ENCODE results near the gene GAS1. TPM values are rescaled to one million over a fixed set of nuclear protein-coding genes. Genes with fewer than 3 reads are reported as not detected.

The GAS1 gene
- total and polyA plus RNA-seq, 2 of the 8 experiments (the other 6 are each of a cell fraction or from before 2014, with no cell fraction given), result 2.8 to 5.7 TPM

DNA sequence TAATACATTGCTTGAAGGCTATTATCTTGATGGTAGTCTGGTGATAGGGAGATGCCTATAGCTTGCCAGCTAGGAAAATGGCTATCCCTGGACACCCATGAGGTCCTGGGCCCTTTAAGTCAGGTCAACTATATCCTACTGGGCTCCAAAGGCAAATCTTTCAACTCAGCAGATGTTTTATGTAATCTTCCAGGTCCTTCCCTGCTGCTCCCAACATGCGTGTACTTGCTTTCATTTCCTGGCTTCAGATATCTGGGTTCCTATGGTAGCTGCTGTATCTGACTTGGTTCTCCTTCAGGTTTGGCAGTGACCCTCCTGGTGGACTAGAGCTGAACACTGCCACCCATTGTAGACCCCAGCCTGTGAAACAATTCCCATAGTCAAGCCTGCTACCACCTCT lies 32.4 kb upstream of the GAS1 start:
- no peak overlapping the region for H3K4me2 ChIP-seq (ENCODE audit: insufficient read depth in 1 of 2, low read depth in 2 of 2, low read length in 2 of 2)
- no peak overlapping the region for H2BK15ac ChIP-seq (ENCODE audit: low read length)
- H3K79me2 ChIP-seq (ENCODE audit: control insufficient read depth in 1 of 2, insufficient read depth in 2 of 2, low read length in 2 of 2), result no peaks in the 10 kb centered on the region
- no peaks in the 10 kb centered on the region for H3K23me2 ChIP-seq (ENCODE audit: low read depth, low read length)
- no peak overlapping the region for H2AFZ ChIP-seq (ENCODE audit: low read length)
- no peak overlapping the region for H4K91ac ChIP-seq (replicated peaks; ENCODE audit: insufficient read length, low read length)
- WGBS, 2 experiments (ENCODE audit: extremely low coverage in 1 of 2, insufficient coverage in 1 of 2, insufficient read length in 1 of 2, insufficient replicate concordance in 2 of 2, low coverage in 1 of 2, low lambda C conversion rate in 2 of 2, missing lambda C conversion rate in 1 of 2), result 100% methylated on average over 1 of the region's 1 CpG; no CpG with 5 or more reads in 1 of the 2 experiments
- H2AK5ac ChIP-seq (ENCODE audit: low read depth, low read length), result no peak overlapping the region
- FAIRE-seq (no peak), DNase-seq (ENCODE audit: low read depth in 1 of 2, low spot score in 2 of 2) (no peak)
- H3K27ac ChIP-seq (ENCODE audit: low read depth, low read length), result no peak overlapping the region
- no peaks in the 10 kb centered on the region for H3K9me3 ChIP-seq (ENCODE audit: insufficient read depth in 2 of 2, low read depth in 1 of 2, low read length in 1 of 2)
- H4K8ac ChIP-seq (ENCODE audit: extremely low read depth, insufficient read depth, low read length), result no peak overlapping the region
- no peak overlapping the region for H3K56ac ChIP-seq (replicated peaks; ENCODE audit: insufficient read length, low read depth, low read length)
- H2BK20ac ChIP-seq (ENCODE audit: low read length), result no peak overlapping the region
- no peak overlapping the region for H3K9ac ChIP-seq (replicated peaks in 1 of 4; ENCODE audit: extremely low read depth in 1 of 4, low read depth in 3 of 4, low read length in 3 of 4)
- ChIA-PET POLR2A (ENCODE audit: partially characterized antibody) (interaction anchor here (0.7 kb wide), 1 partner anchor 459 kb away, joined by 3 read pairs; no protein-coding TSS in a partner anchor), CTCF (ENCODE audit: partially characterized antibody) (interaction anchor here (1.1 to 1.5 kb wide), 2 partner anchors 112 to 119 kb away, joined by 3 read pairs; no protein-coding TSS in a partner anchor)
- H3K27me3 ChIP-seq (replicated peaks in 1 of 4; ENCODE audit: control insufficient read depth in 3 of 4, extremely low read depth in 1 of 4, insufficient read depth in 3 of 4, low read length in 3 of 4), result no peaks in the 10 kb centered on the region
- TF ChIP-seq SRF (IDR thresholded peaks at IDR 0.05; ENCODE audit: low read depth, low read length) (no peak), NRF1 (IDR thresholded peaks at IDR 0.05; ENCODE audit: low read depth, low read length) (no peak)
- no peak overlapping the region for H4K5ac ChIP-seq (ENCODE audit: insufficient read length, low read depth, low read length)
- H3K14ac ChIP-seq (ENCODE audit: insufficient read length), result no peak overlapping the region
- no peak overlapping the region for H3K4me3 ChIP-seq (ENCODE audit: extremely low read depth in 1 of 4, insufficient read depth in 2 of 4, low read depth in 3 of 4, low read length in 4 of 4)
- no peak overlapping the region for H3K18ac ChIP-seq (ENCODE audit: extremely low read depth, low read length)
- H3K4ac ChIP-seq (replicated peaks; ENCODE audit: insufficient read length, low read depth, low read length), result no peak overlapping the region
- no peaks in the 10 kb centered on the region for H3K79me1 ChIP-seq (ENCODE audit: low read depth, low read length)
- H3K36me3 ChIP-seq (ENCODE audit: control insufficient read depth in 2 of 4, insufficient read depth in 4 of 4, low read length in 3 of 4), result no peaks in the 10 kb centered on the region
- no peaks in the 10 kb centered on the region for H3K4me1 ChIP-seq (replicated peaks in 1 of 4; ENCODE audit: control insufficient read depth in 3 of 4, insufficient read depth in 4 of 4, low read length in 3 of 4)
- no peaks in the 10 kb centered on the region for H4K20me1 ChIP-seq (replicated peaks in 1 of 2; ENCODE audit: control insufficient read depth in 1 of 2, insufficient read depth in 2 of 2, low read length in 2 of 2)
- H2BK12ac ChIP-seq (ENCODE audit: low read depth, low read length), result no peak overlapping the region
- H2BK5ac ChIP-seq (ENCODE audit: low read depth, low read length), result no peak overlapping the region
- H2BK120ac ChIP-seq (replicated peaks; ENCODE audit: low read depth, low read length), result no peak overlapping the region
- no peak overlapping the region for H3K23ac ChIP-seq (ENCODE audit: insufficient read length)
